H1 (cell line): ENCODE measurements around the gene DHRS9. TPM values are rescaled to one million over a fixed set of nuclear protein-coding genes. Genes with fewer than 3 reads are reported as not detected.

ENCODE experiments used
- CTCF ChIA-PET: fragments of 300-600 bp; sonication (Branson Sonifier 250); formaldehyde crosslinking; loops from one replicate; lab custom pipeline; 2021; ENCODE audit not compliant: partially characterized antibody; lab: Charles Lee
- POLR2A ChIA-PET: fragments of 300-600 bp; sonication (Branson Sonifier 250); formaldehyde crosslinking; loops from one replicate; lab custom pipeline; 2021; ENCODE audit warnings: inconsistent platforms; ENCODE audit not compliant: partially characterized antibody; lab: Charles Lee
- DNase-seq, 2 experiments: peaks; one replicate each; pipeline versions ENCODE4 v3.0.0 to v3.0.0-alpha.2; 2010 to 2022; ENCODE audit warnings: low spot score in 2 of 2, low read depth in 1 of 2, mixed read lengths in 1 of 2
- FAIRE-seq: peaks from 2 replicates; lab custom pipeline; 2011; peaks lifted over from hg19 to GRCh38; lab: Jason Lieb, UNC
- H2AFZ ChIP-seq: 2 replicates; pipeline ENCODE4 v1.8.1; 2012; ENCODE audit warnings: low read length, inconsistent platforms
- H2AK5ac ChIP-seq: 2 replicates; pipeline ENCODE4 v1.6.1; 2013; ENCODE audit warnings: low read depth, low read length
- H2BK120ac ChIP-seq: replicated peaks from 2 replicates; pipeline ENCODE3; 2013; ENCODE audit warnings: low read depth, low read length, inconsistent platforms
- H2BK12ac ChIP-seq: 2 replicates; pipeline ENCODE4 v1.6.1; 2013; ENCODE audit warnings: low read depth, low read length
- H2BK15ac ChIP-seq: 2 replicates; pipeline ENCODE4 v1.6.1; 2013; ENCODE audit warnings: low read length
- H2BK20ac ChIP-seq: 2 replicates; pipeline ENCODE4 v1.6.1; 2013; ENCODE audit warnings: low read length
- H2BK5ac ChIP-seq: 2 replicates; pipeline ENCODE4 v1.6.1; 2013; ENCODE audit warnings: low read depth, low read length
- H3K14ac ChIP-seq: 2 replicates; pipeline ENCODE4 v1.6.1; 2013; ENCODE audit warnings: inconsistent platforms; ENCODE audit not compliant: insufficient read length
- H3K18ac ChIP-seq: 2 replicates; pipeline ENCODE4 v1.6.1; 2013; ENCODE audit warnings: low read length; ENCODE audit errors: extremely low read depth
- H3K23ac ChIP-seq: 2 replicates; pipeline ENCODE4 v1.6.1; 2013; ENCODE audit warnings: inconsistent platforms; ENCODE audit not compliant: insufficient read length
- H3K23me2 ChIP-seq: 2 replicates; pipeline ENCODE4 v1.6.1; 2013; ENCODE audit warnings: low read depth, low read length
- H3K27ac ChIP-seq: 2 replicates; pipeline ENCODE4 v1.6.1; 2011; ENCODE audit warnings: low read depth, low read length, inconsistent platforms
- H3K27me3 ChIP-seq, 4 experiments: replicated peaks in 1 of 4; 1 replicate in 1 of 4; 2 replicates in 3 of 4; pipeline versions ENCODE4 v1.6.1 to v1.8.1; 2011 to 2013; ENCODE audit warnings: low read length in 3 of 4, mild to moderate bottlenecking in 3 of 4, inconsistent platforms in 2 of 4, mixed read lengths in 2 of 4, moderate library complexity in 1 of 4; ENCODE audit not compliant: control insufficient read depth in 3 of 4, insufficient read depth in 3 of 4; ENCODE audit errors: extremely low read depth in 1 of 4
- H3K36me3 ChIP-seq, 4 experiments: 2 replicates each; pipeline versions ENCODE4 v1.6.1 to v1.8.1; 2011 to 2013; ENCODE audit warnings: mild to moderate bottlenecking in 4 of 4, low read length in 3 of 4, moderate library complexity in 2 of 4, control low read depth in 1 of 4, inconsistent platforms in 1 of 4; ENCODE audit not compliant: insufficient read depth in 4 of 4, control insufficient read depth in 2 of 4
- H3K4ac ChIP-seq: replicated peaks from 2 replicates; pipeline ENCODE3; 2013; ENCODE audit warnings: low read length, low read depth, mixed read lengths, inconsistent platforms; ENCODE audit not compliant: insufficient read length
- H3K4me1 ChIP-seq, 4 experiments: replicated peaks in 1 of 4; 1 replicate in 1 of 4; 2 replicates in 3 of 4; pipeline versions ENCODE4 v1.6.1 to v1.8.1; 2011 to 2013; ENCODE audit warnings: low read length in 3 of 4, inconsistent platforms in 2 of 4, mixed read lengths in 1 of 4; ENCODE audit not compliant: insufficient read depth in 4 of 4, control insufficient read depth in 3 of 4
- H3K4me2 ChIP-seq, 2 experiments: 2 replicates each; pipeline versions ENCODE4 v1.6.1 to v1.8.1; 2011 to 2013; ENCODE audit warnings: low read depth in 2 of 2, low read length in 2 of 2, control low read depth in 1 of 2, inconsistent platforms in 1 of 2, mild to moderate bottlenecking in 1 of 2; ENCODE audit not compliant: insufficient read depth in 1 of 2
- H3K4me3 ChIP-seq, 4 experiments: fragments of 200-600, 300-600 bp in 1 of 4; sonication (generic), shearing (Covaris generic), sonication (Bioruptor Twin) in 1 of 4; 2 replicates each; pipeline versions ENCODE4 v1.5.1 to v1.8.1; 2011 to 2016; ENCODE audit warnings: low read length in 4 of 4, low read depth in 3 of 4, control low read depth in 2 of 4, inconsistent platforms in 2 of 4, mild to moderate bottlenecking in 2 of 4, mixed read lengths in 1 of 4, moderate library complexity in 1 of 4; ENCODE audit not compliant: insufficient read depth in 2 of 4; ENCODE audit errors: extremely low read depth in 1 of 4
- H3K56ac ChIP-seq: replicated peaks from 2 replicates; pipeline ENCODE3; 2013; ENCODE audit warnings: low read depth, mild to moderate bottlenecking, mixed read lengths, low read length, inconsistent platforms; ENCODE audit not compliant: insufficient read length
- H3K79me1 ChIP-seq: 2 replicates; pipeline ENCODE4 v1.6.1; 2013; ENCODE audit warnings: low read depth, low read length, control low read depth
- H3K79me2 ChIP-seq, 2 experiments: 2 replicates each; pipeline versions ENCODE4 v1.6.1 to v1.8.1; 2012 to 2013; ENCODE audit warnings: low read length in 2 of 2, mild to moderate bottlenecking in 2 of 2, inconsistent platforms in 1 of 2; ENCODE audit not compliant: insufficient read depth in 2 of 2, control insufficient read depth in 1 of 2
- H3K9ac ChIP-seq, 4 experiments: replicated peaks in 1 of 4; 1 replicate in 1 of 4; 2 replicates in 3 of 4; pipeline versions ENCODE4 v1.6.1 to v1.8.1; 2011 to 2013; ENCODE audit warnings: low read depth in 3 of 4, low read length in 3 of 4, control low read depth in 2 of 4, mild to moderate bottlenecking in 2 of 4, moderate library complexity in 2 of 4, inconsistent platforms in 1 of 4; ENCODE audit errors: extremely low read depth in 1 of 4
- H3K9me3 ChIP-seq, 2 experiments: 2 replicates each; pipeline versions ENCODE4 v1.6.1 to v1.8.1; 2012 to 2013; ENCODE audit warnings: mild to moderate bottlenecking in 2 of 2, moderate library complexity in 2 of 2, control low read depth in 1 of 2, inconsistent platforms in 1 of 2, low read depth in 1 of 2, low read length in 1 of 2, mixed read lengths in 1 of 2; ENCODE audit not compliant: insufficient read depth in 2 of 2
- H4K20me1 ChIP-seq, 2 experiments: replicated peaks in 1 of 2; 2 replicates each; pipeline versions ENCODE3 to v1.8.1; 2011 to 2013; ENCODE audit warnings: inconsistent platforms in 2 of 2, low read length in 2 of 2, mild to moderate bottlenecking in 1 of 2; ENCODE audit not compliant: insufficient read depth in 2 of 2, control insufficient read depth in 1 of 2
- H4K5ac ChIP-seq: 2 replicates; pipeline ENCODE4 v1.6.1; 2013; ENCODE audit warnings: low read length, low read depth, mixed read lengths, inconsistent platforms; ENCODE audit not compliant: insufficient read length
- H4K8ac ChIP-seq: 2 replicates; pipeline ENCODE4 v1.8.0; 2013; ENCODE audit warnings: mild to moderate bottlenecking, moderate library complexity, low read length, inconsistent platforms; ENCODE audit not compliant: insufficient read depth; ENCODE audit errors: extremely low read depth
- H4K91ac ChIP-seq: replicated peaks from 2 replicates; pipeline ENCODE3; 2013; ENCODE audit warnings: low read length, mixed read lengths, inconsistent platforms; ENCODE audit not compliant: insufficient read length
- BACH1 ChIP-seq: IDR thresholded peaks from 2 replicates; pipeline ENCODE4 v1.6.1; 2012; ENCODE audit warnings: low read length, improper control_type of control experiment
- CBX5 ChIP-seq: fragments of 300-800, 300-1000 bp; sonication (generic); IDR thresholded peaks from 2 replicates; pipeline ENCODE4 v1.7.1; 2016; ENCODE audit warnings: antibody characterized with exemption, low read length, low read depth
- EP300 ChIP-seq, 2 experiments: IDR thresholded peaks; 1 replicate in 1 of 2; 2 replicates in 1 of 2; pipeline ENCODE4 v1.6.1; 2011 to 2012; ENCODE audit warnings: low read depth in 2 of 2, low read length in 2 of 2, mild to moderate bottlenecking in 2 of 2, borderline replicate concordance in 1 of 2, inconsistent platforms in 1 of 2, moderate library complexity in 1 of 2
- GABPA ChIP-seq: IDR thresholded peaks from 2 replicates; pipeline ENCODE4 v1.6.1; 2011; ENCODE audit warnings: mild to moderate bottlenecking, low read length, moderate library complexity, borderline replicate concordance; ENCODE audit not compliant: insufficient read depth
- NANOG ChIP-seq: IDR thresholded peaks from 2 replicates; pipeline ENCODE4 v1.6.1; 2011; ENCODE audit warnings: low read length, low read depth, mild to moderate bottlenecking, inconsistent platforms; ENCODE audit not compliant: insufficient read depth, poor library complexity, severe bottlenecking
- POLR2A ChIP-seq, 2 experiments: IDR thresholded peaks; 1 replicate in 1 of 2; 2 replicates in 1 of 2; pipeline ENCODE4 v1.6.1; 2011; ENCODE audit warnings: low read depth in 2 of 2, low read length in 2 of 2, mild to moderate bottlenecking in 2 of 2; ENCODE audit errors: control extremely low read depth in 1 of 2
- SIRT6 ChIP-seq: IDR thresholded peaks from one replicate; pipeline ENCODE4 v1.7.1; 2012; ENCODE audit warnings: low read length, inconsistent platforms
- SP2 ChIP-seq: IDR thresholded peaks from 2 replicates; pipeline ENCODE4 v1.6.1; 2012; ENCODE audit warnings: mild to moderate bottlenecking, low read length, inconsistent platforms
- SUZ12 ChIP-seq: fragments of 200-600 bp; sonication (generic); IDR thresholded peaks from 2 replicates; pipeline ENCODE4 v1.6.1; 2012; ENCODE audit warnings: mild to moderate bottlenecking, inconsistent platforms, low read length, moderate library complexity, mixed read lengths
- TAF1 ChIP-seq: IDR thresholded peaks from 2 replicates; pipeline ENCODE4 v1.6.1; 2011; ENCODE audit warnings: mild to moderate bottlenecking, low read depth, low read length
- TBP ChIP-seq: IDR thresholded peaks from 2 replicates; pipeline ENCODE4 v1.6.1; 2011; ENCODE audit warnings: low read depth, low read length, improper control_type of control experiment
- WGBS, 2 experiments: shearing (Covaris generic) in 1 of 2; methylation state at CpG; one replicate each; pipeline versions ENCODE4 v1.1.6 to v1.1.7; 2013 to 2015; ENCODE audit warnings: low lambda C conversion rate in 2 of 2, mixed read lengths in 2 of 2, inconsistent platforms in 1 of 2, low coverage in 1 of 2, missing lambda C conversion rate in 1 of 2; ENCODE audit not compliant: insufficient replicate concordance in 2 of 2, insufficient coverage in 1 of 2, insufficient read length in 1 of 2; ENCODE audit errors: extremely low coverage in 1 of 2, missing lambda C conversion rate in 1 of 2; 5-methylcytosine and 5-hydroxymethylcytosine counted together
- polyA plus RNA-seq, 7 experiments: library from polyadenylated mRNA; depleted of rRNA in 3 of 7; stranded (reverse) in 5 of 7; unstranded in 2 of 7; fragments of >200 nt in 5 of 7; fragments of 200-250 nt in 2 of 7; gene quantifications; 1 replicate in 5 of 7; 2 replicates in 1 of 7; 4 replicates in 1 of 7; pipeline versions ENCODE4 v1.2.1 to v1.2.3, GENCODE V29; 2011 to 2013; ENCODE audit warnings: missing spikeins in 2 of 7, mixed read lengths in 2 of 7
- total RNA-seq: library from RNA; stranded (reverse); fragmentation: NEBNext Ultra II Directional; extraction: Animal tissue kit (Norgen Biotek cat#: 25700); gene quantifications from 2 replicates; pipeline ENCODE4 v1.2.1, GENCODE V29; 2021
- TF ChIP-seq, protein P1 (sequence below): IDR thresholded peaks from 2 replicates; pipeline ENCODE4 v1.6.1; 2012; ENCODE audit warnings: low read length, inconsistent platforms
- TF ChIP-seq, protein P2 (sequence below): IDR thresholded peaks from 2 replicates; pipeline ENCODE4 v1.6.1; 2011; ENCODE audit warnings: low read depth, mild to moderate bottlenecking, low read length; ENCODE audit not compliant: insufficient read depth

Gene DHRS9
- total and polyA plus RNA-seq, 2 of the 8 experiments (the other 6 are each of a cell fraction or from before 2014, with no cell fraction given): not detected

- H2BK12ac ChIP-seq: no peak overlapping the region
- no peak for TF ChIP-seq SIRT6
- TF ChIP-seq CBX5: no peak
- TF ChIP-seq EP300 (IDR thresholded peaks at IDR 0.05; ENCODE audit: borderline replicate concordance in 1 of 2, low read depth in 2 of 2, low read length in 2 of 2): no peak
- TF ChIP-seq, protein P1, sequence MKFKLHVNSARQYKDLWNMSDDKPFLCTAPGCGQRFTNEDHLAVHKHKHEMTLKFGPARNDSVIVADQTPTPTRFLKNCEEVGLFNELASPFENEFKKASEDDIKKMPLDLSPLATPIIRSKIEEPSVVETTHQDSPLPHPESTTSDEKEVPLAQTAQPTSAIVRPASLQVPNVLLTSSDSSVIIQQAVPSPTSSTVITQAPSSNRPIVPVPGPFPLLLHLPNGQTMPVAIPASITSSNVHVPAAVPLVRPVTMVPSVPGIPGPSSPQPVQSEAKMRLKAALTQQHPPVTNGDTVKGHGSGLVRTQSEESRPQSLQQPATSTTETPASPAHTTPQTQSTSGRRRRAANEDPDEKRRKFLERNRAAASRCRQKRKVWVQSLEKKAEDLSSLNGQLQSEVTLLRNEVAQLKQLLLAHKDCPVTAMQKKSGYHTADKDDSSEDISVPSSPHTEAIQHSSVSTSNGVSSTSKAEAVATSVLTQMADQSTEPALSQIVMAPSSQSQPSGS: no peak
- no peak for TF ChIP-seq TAF1
- no peak for TF ChIP-seq GABPA
- no peak for TF ChIP-seq NANOG
- no peak for TF ChIP-seq SUZ12
- TF ChIP-seq SP2: no peak
- TF ChIP-seq BACH1: no peak
- no peak for TF ChIP-seq TBP
- TF ChIP-seq, protein P2, sequence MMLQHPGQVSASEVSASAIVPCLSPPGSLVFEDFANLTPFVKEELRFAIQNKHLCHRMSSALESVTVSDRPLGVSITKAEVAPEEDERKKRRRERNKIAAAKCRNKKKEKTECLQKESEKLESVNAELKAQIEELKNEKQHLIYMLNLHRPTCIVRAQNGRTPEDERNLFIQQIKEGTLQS: no peak
- no peak for TF ChIP-seq POLR2A (IDR thresholded peaks at IDR 0.05; ENCODE audit: control extremely low read depth in 1 of 2, low read depth in 2 of 2, low read length in 2 of 2)
Measured at GRCh38 chr2:169065422-169065821, 3.9 kb upstream of the DHRS9 start.

More at GRCh38 chr2:169065422-169065821, 3.9 kb upstream of the DHRS9 start:
- POLR2A ChIA-PET: interaction anchor here (0.6 kb wide), 1 partner anchor 687 kb away, joined by 3 read pairs; no protein-coding TSS in a partner anchor
- Histone ChIP-seq H3K56ac (no peak overlapping the region), H4K8ac (no peak overlapping the region), H3K27ac (no peak overlapping the region), H3K18ac (no peak overlapping the region), H3K79me1 (no peaks in the 10 kb centered on the region), H2BK15ac (no peak overlapping the region), H3K23ac (no peak overlapping the region), H3K4me1 (no peaks in the 10 kb centered on the region), H3K23me2 (no peaks in the 10 kb centered on the region; the same call in 1 of the 2 replicates), H3K27me3 (no peaks in the 10 kb centered on the region), H2BK120ac (no peak overlapping the region), H2AK5ac (no peak overlapping the region), H2AFZ (no peak overlapping the region), H3K9ac (no peak overlapping the region), H4K91ac (no peak overlapping the region), H3K36me3 (no peaks in the 10 kb centered on the region), H2BK20ac (no peak overlapping the region), H4K20me1 (no peaks in the 10 kb centered on the region), H3K9me3 (no peaks in the 10 kb centered on the region), H3K4me3 (no peak overlapping the region), H4K5ac (no peak overlapping the region), H3K4me2 (no peak overlapping the region), H3K14ac (no peak overlapping the region), H3K79me2 (no peaks in the 10 kb centered on the region), H3K4ac (no peak overlapping the region), H2BK5ac (no peak overlapping the region)
- FAIRE-seq: no peak
- WGBS, 2 experiments: 76% methylated on average over 1 of the region's 1 CpG; no CpG with 5 or more reads in 1 of the 2 experiments
- CTCF ChIA-PET: interaction anchor here (0.6 to 1.9 kb wide), 2 partner anchors 10 to 18 kb away, joined by 5 to 10 read pairs; no protein-coding TSS in a partner anchor
- DNase-seq: no peak
